Measurements from ENCODE around the gene FAM118B.
A peak's percentile ranks its signal among the peaks of the same experiment; 100 is the strongest.

The FAM118B gene

GRCh38 chr11:126262216-126262615 lies 50.6 kb downstream of the FAM118B start:
- no peak for TF ChIP-seq CTCF (IDR thresholded peaks at IDR 0.05)
- no peaks in the 10 kb centered on the region for H3K4me1 ChIP-seq

GRCh38 chr11:126263489-126263888 lies 51.9 kb downstream of the FAM118B start:
- Histone ChIP-seq H3K36me3 (ENCODE audit: control insufficient read depth, insufficient read depth, low read length) (no peaks in the 10 kb centered on the region), H3K9ac (no peak overlapping the region), H3K27me3 (ENCODE audit: control insufficient read depth, insufficient read depth, low read length) (no peaks in the 10 kb centered on the region), H3K9me3 (ENCODE audit: control insufficient read depth, low read length) (no peaks in the 10 kb centered on the region), H3K4me3 (ENCODE audit: low read depth, low read length) (no peak overlapping the region), H3K4me2 (ENCODE audit: low read length) (no peak overlapping the region), H3K4me1 (no peaks in the 10 kb centered on the region), H2AFZ (no peak overlapping the region), H3K79me2 (no peaks in the 10 kb centered on the region), H3K27ac (no peak overlapping the region)
- TF ChIP-seq CTCF (IDR thresholded peaks at IDR 0.05): no peak

More at GRCh38 chr11:126262216-126262615, 50.6 kb downstream of the FAM118B start:
- Histone ChIP-seq H3K27me3 (ENCODE audit: control insufficient read depth, insufficient read depth, low read length) (no peaks in the 10 kb centered on the region), H3K4me3 (ENCODE audit: low read depth, low read length) (no peak overlapping the region), H2AFZ (no peak overlapping the region), H3K4me2 (ENCODE audit: low read length) (no peak overlapping the region), H3K36me3 (ENCODE audit: control insufficient read depth, insufficient read depth, low read length) (no peaks in the 10 kb centered on the region), H3K9me3 (ENCODE audit: control insufficient read depth, low read length) (no peaks in the 10 kb centered on the region), H3K79me2 (no peaks in the 10 kb centered on the region), H3K27ac (no peak overlapping the region), H3K9ac (no peak overlapping the region)

GRCh38 chr11:126265811-126266210 lies 54.2 kb downstream of the FAM118B start:
- H3K4me2 ChIP-seq (ENCODE audit: low read length): no peak overlapping the region
- H3K36me3 ChIP-seq (ENCODE audit: control insufficient read depth, insufficient read depth, low read length): no peaks in the 10 kb centered on the region
- no peak overlapping the region for H3K27ac ChIP-seq
- H3K79me2 ChIP-seq: no peaks in the 10 kb centered on the region
- no peak overlapping the region for H3K9ac ChIP-seq
- no peak overlapping the region for H2AFZ ChIP-seq
- no peaks in the 10 kb centered on the region for H3K4me1 ChIP-seq
- no peak for TF ChIP-seq CTCF (IDR thresholded peaks at IDR 0.05)
- no peaks in the 10 kb centered on the region for H3K9me3 ChIP-seq (ENCODE audit: control insufficient read depth, low read length)
- no peak overlapping the region for H3K4me3 ChIP-seq (ENCODE audit: low read depth, low read length)
- no peaks in the 10 kb centered on the region for H3K27me3 ChIP-seq (ENCODE audit: control insufficient read depth, insufficient read depth, low read length)

GRCh38 chr11:126267650-126268049 lies 56.1 kb downstream of the FAM118B start:
- no peak overlapping the region for H2AFZ ChIP-seq
- peak overlapping the region; percentile 78 for H3K4me2 ChIP-seq (ENCODE audit: low read length)
- no peaks in the 10 kb centered on the region for H3K9me3 ChIP-seq (ENCODE audit: control insufficient read depth, low read length)
- H3K4me3 ChIP-seq (ENCODE audit: low read depth, low read length): peak overlapping the region; percentile 81
- no peak for TF ChIP-seq CTCF (IDR thresholded peaks at IDR 0.05)
- H3K27me3 ChIP-seq (ENCODE audit: control insufficient read depth, insufficient read depth, low read length): no peaks in the 10 kb centered on the region
- H3K27ac ChIP-seq: no peak overlapping the region
- H3K79me2 ChIP-seq: no peaks in the 10 kb centered on the region
- H3K4me1 ChIP-seq: no peaks in the 10 kb centered on the region
- H3K9ac ChIP-seq: no peak overlapping the region
- no peaks in the 10 kb centered on the region for H3K36me3 ChIP-seq (ENCODE audit: control insufficient read depth, insufficient read depth, low read length)

GRCh38 chr11:126268361-126268707 lies 56.8 kb downstream of the FAM118B start:
- Histone ChIP-seq H3K4me3 (ENCODE audit: low read depth, low read length) (peak overlapping the region; percentile 81), H3K79me2 (no peaks in the 10 kb centered on the region), H3K9me3 (ENCODE audit: control insufficient read depth, low read length) (no peaks in the 10 kb centered on the region), H3K27ac (peak overlapping the region; percentile 56), H3K9ac (peak overlapping the region; percentile 61), H2AFZ (peak overlapping the region; percentile 76), H3K27me3 (ENCODE audit: control insufficient read depth, insufficient read depth, low read length) (no peaks in the 10 kb centered on the region), H3K4me1 (no peaks in the 10 kb centered on the region), H3K36me3 (ENCODE audit: control insufficient read depth, insufficient read depth, low read length) (no peaks in the 10 kb centered on the region), H3K4me2 (ENCODE audit: low read length) (peak overlapping the region; percentile 78)
- no peak for TF ChIP-seq CTCF (IDR thresholded peaks at IDR 0.05)

All from parathyroid adenoma (tissue), 2 donors.